Gastrocnemius medialis (tissue), 4 donors: ENCODE results near the gene OSGEP. TPM values are rescaled to one million over a fixed set of nuclear protein-coding genes. Genes with fewer than 3 reads are reported as not detected.
A peak's percentile ranks its signal among the peaks of the same experiment; 100 is the strongest.

Experiments used
- ATAC-seq, 2 donors: fragments of 150-250 bp; one replicate each; pipeline ENCODE4 v1.9.1; 2016
- DNase-seq, 2 donors: peaks; one replicate each; pipeline ENCODE4 v3.0.0-alpha.2; 2019
- H3K27ac ChIP-seq, 4 donors: fragments of 200-600 bp; sonication (generic); 1 replicate in 1 of 4; 2 replicates in 3 of 4; pipeline ENCODE4 v1.5.1; 2016 to 2018; ENCODE audit warnings: mild to moderate bottlenecking in 2 of 4, moderate library complexity in 1 of 4
- H3K27me3 ChIP-seq, 3 donors: fragments of 200-600 bp; sonication (generic) in 2 of 3; 1 replicate in 1 of 3; 2 replicates in 2 of 3; pipeline versions ENCODE4 v1.5.1 to v1.6.0; 2016 to 2019; ENCODE audit warnings: mild to moderate bottlenecking in 1 of 3, moderate library complexity in 1 of 3
- H3K36me3 ChIP-seq, 2 donors: fragments of 200-600 bp; sonication (generic) in 1 of 2; one replicate each; pipeline ENCODE4 v1.5.1; 2017 to 2018
- H3K4me1 ChIP-seq, 2 donors: fragments of 200-600 bp; sonication (generic) in 1 of 2; one replicate each; pipeline ENCODE4 v1.5.1; 2016 to 2017; ENCODE audit warnings: mild to moderate bottlenecking in 2 of 2
- H3K4me3 ChIP-seq, 4 donors: fragments of 200-600 bp; sonication (generic) in 3 of 4; 1 replicate in 1 of 4; 2 replicates in 3 of 4; pipeline ENCODE4 v1.5.1; 2016 to 2019; ENCODE audit warnings: mild to moderate bottlenecking in 2 of 4
- H3K9me3 ChIP-seq, 3 donors: fragments of 200-600 bp; sonication (generic) in 2 of 3; 1 replicate in 1 of 3; 2 replicates in 2 of 3; pipeline ENCODE4 v1.5.1; 2016 to 2019
- POLR2A ChIP-seq, 2 donors: fragments of 450-650 bp; IDR thresholded peaks; one replicate each; pipeline ENCODE4 v1.6.1; 2017; ENCODE audit warnings: antibody characterized with exemption in 2 of 2, mild to moderate bottlenecking in 2 of 2, moderate library complexity in 2 of 2
- in situ Hi-C, 4 donors: fragments of 200-750 bp; cut with MboI; loops; one replicate each; pipeline versions ENCODE4 v1.15.0 to v1.8.0; 2017; ENCODE audit warnings: low sequenced_read_pairs in 4 of 4
- intact Hi-C: fragments of 100-400 bp; cut with DNase I; formaldehyde crosslinking; loops from one replicate; pipeline ENCODE4 v1.15.1; 2023; ENCODE audit warnings: low total_unique reads
- total RNA-seq, 4 donors: library from RNA; depleted of rRNA; stranded (reverse); fragments of >200 nt; gene quantifications; one replicate each; pipeline versions ENCODE4 v1.1.0 to v1.2.3, GENCODE V29; 2016
- TF ChIP-seq, protein P1 (sequence below), 5 experiments: fragments of 450-650 bp in 3 of 5; fragments of 200-600 bp in 2 of 5; sonication (generic) in 2 of 5; IDR thresholded peaks in 4 of 5; conservative IDR thresholded peaks in 1 of 5; 1 replicate in 4 of 5; 2 replicates in 1 of 5; pipeline ENCODE4 v1.5.1; 2016 to 2019; ENCODE audit warnings: antibody characterized with exemption in 5 of 5, mild to moderate bottlenecking in 3 of 5, moderate library complexity in 3 of 5

Gene OSGEP
- total RNA-seq, 4 donors from 2014 or later: 15.8 to 21.7 (median 20.5) TPM

DNA sequence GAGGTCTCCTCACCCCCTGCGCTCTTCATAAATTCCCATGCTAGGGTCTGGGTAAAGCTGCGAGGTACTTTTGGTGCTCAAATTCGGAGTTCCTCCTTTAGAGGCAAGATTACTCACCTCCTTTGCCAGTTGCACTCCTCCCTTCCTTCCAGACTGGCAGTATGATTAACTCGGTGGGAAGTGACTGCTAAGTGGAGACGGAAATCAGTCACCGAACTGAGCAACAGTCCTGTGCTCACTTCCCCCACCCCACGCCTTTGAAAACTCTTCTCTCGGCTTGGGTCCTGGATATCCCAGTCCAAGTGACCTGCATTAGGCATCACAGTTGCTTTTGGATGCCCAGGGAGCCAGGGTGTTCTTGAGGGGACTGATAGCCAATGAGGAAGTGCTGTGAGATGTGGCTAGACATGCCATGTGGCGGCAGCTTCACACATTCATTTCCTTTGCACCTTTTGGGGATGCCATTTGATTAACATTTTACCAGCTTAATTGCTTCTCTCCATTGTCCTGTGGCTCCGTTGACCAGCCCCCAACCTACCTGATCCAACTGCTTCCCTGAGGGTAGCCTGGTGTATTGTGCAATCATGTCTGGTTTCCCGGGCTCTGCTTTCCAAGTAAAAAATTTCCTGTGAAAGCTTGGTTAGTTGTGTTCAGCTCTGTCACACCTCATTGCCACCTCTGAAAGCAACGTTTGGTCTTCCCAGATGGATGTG lies 15.4 kb upstream of the OSGEP start:
- no peak for DNase-seq
- H3K4me1 ChIP-seq: peaks cover 7 to 17% of the 10 kb centered on the region in 2 donors
- in situ Hi-C loops (loop anchor here (10.0 to 25.0 kb wide), 4 partner anchors 55 to 567 kb away; partner anchors contain the start of genes CCNB1IP1 (in 3 of the 4), PARP2 (in 3 of the 4), ANG (in 1 of the 4) and NDRG2 (in 1 of the 4)), intact Hi-C loops (loop anchor here (2.0 kb wide), 1 partner anchor 57 kb away; the partner anchor contains the start of gene TEP1)
- peak; percentile 67 to 68 for ATAC-seq
- H3K4me3 ChIP-seq: peak overlapping the region; percentile 65 to 95 (median 69)
- peaks cover 0 to 18% of the 10 kb centered on the region in 2 donors for H3K36me3 ChIP-seq
- no peaks in the 10 kb centered on the region for H3K27me3 ChIP-seq
- TF ChIP-seq, protein P1, sequence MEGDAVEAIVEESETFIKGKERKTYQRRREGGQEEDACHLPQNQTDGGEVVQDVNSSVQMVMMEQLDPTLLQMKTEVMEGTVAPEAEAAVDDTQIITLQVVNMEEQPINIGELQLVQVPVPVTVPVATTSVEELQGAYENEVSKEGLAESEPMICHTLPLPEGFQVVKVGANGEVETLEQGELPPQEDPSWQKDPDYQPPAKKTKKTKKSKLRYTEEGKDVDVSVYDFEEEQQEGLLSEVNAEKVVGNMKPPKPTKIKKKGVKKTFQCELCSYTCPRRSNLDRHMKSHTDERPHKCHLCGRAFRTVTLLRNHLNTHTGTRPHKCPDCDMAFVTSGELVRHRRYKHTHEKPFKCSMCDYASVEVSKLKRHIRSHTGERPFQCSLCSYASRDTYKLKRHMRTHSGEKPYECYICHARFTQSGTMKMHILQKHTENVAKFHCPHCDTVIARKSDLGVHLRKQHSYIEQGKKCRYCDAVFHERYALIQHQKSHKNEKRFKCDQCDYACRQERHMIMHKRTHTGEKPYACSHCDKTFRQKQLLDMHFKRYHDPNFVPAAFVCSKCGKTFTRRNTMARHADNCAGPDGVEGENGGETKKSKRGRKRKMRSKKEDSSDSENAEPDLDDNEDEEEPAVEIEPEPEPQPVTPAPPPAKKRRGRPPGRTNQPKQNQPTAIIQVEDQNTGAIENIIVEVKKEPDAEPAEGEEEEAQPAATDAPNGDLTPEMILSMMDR (IDR thresholded peaks at IDR 0.05 in 4 of 5, conservative IDR thresholded peaks at IDR 0.05 in 1 of 5): no peak
- no peak for TF ChIP-seq POLR2A (IDR thresholded peaks at IDR 0.05)
- H3K27ac ChIP-seq: peak overlapping the region; percentile 74 to 80 (median 76)
- H3K9me3 ChIP-seq: no peaks in the 10 kb centered on the region

DNA sequence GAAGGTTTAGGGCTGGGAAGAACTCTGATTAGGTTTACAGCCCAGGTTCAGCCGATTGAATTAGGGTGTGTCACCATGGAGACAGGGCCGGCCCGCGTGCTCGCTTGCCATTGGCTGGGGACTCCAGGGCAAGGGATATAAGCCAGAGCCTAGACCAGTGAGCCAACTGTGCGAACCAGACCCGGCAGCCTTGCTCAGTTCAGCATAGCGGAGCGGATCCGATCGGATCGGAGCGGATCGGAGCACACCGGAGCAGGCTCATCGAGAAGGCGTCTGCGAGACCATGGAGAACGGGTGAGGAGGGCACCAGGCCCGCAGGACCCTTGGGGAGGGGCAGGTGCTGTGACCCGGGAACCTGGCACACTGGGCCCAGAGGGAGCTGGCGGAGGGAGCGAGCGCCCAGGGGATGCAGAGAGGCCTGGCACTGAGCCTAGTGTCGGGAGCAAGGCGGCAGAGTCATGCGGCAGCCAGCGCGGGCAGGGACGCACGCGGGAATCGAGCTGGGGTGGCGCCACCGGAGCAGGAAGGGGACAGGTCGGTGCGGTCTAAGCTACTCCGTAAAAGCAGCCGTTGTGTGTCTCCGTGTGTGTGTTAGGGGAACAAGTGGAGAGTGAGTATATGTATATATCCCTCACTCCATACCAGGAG lies 14.8 kb upstream of the OSGEP start, which contains the start of gene PNP:
PNP (plus strand) TSS at position 165 of the 648 bp plus-strand sequence; CDS start at position 284, 119 bp downstream.
- peak within 1 kb of the TSS; percentile 65 to 95 (median 69) for H3K4me3 ChIP-seq
- peak; percentile 78 to 86 for ATAC-seq
- peaks cover 7 to 17% of the 10 kb centered on the region in 2 donors for H3K4me1 ChIP-seq
- H3K27ac ChIP-seq: peak within 1 kb of the TSS; percentile 74 to 80 (median 76)
- H3K36me3 ChIP-seq: peaks cover 0 to 11% of the 10 kb centered on the region in 2 donors
- no peaks in the 10 kb centered on the region for H3K27me3 ChIP-seq
- intact Hi-C loops (no loop called here), in situ Hi-C loops (loop anchor here (10.0 to 25.0 kb wide), 4 partner anchors 55 to 568 kb away; partner anchors contain the start of genes CCNB1IP1 (in 3 of the 4), PARP2 (in 3 of the 4), ANG (in 1 of the 4) and NDRG2 (in 1 of the 4))
- peak; percentile 63 to 67 for DNase-seq
- no peaks in the 10 kb centered on the region for H3K9me3 ChIP-seq
- peak; percentile 79 to 82 for TF ChIP-seq POLR2A (IDR thresholded peaks at IDR 0.05)
- TF ChIP-seq, protein P1 (IDR thresholded peaks at IDR 0.05 in 4 of 5, conservative IDR thresholded peaks at IDR 0.05 in 1 of 5): no peak

DNA sequence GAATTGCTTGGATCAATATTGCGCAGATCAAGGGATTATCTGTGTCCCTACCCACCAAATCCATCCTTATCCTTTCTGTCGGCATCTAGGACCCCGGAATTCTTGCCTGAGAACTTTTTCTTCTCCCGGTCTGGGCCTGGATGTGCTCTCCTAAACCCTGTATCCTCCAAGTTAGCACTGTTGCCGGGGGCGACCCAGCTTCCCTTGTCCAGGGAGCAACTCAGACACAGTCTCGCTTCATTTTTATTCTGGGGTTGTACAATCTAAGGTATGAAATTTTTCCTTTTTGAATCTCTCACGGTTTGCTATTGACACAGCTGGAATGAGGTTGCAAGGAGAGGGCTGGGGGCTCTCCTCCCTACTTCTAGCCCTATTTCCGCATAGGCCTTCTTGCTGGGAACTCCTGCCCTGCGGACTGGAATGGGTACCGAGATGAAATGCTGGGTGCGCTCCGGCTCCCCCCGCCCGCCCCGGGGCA lies 14.2 kb upstream of the OSGEP start:
- TF ChIP-seq, protein P1 (IDR thresholded peaks at IDR 0.05 in 4 of 5, conservative IDR thresholded peaks at IDR 0.05 in 1 of 5): no peak
- no peak for TF ChIP-seq POLR2A (IDR thresholded peaks at IDR 0.05)
- no peak for DNase-seq
- no peak for ATAC-seq
- Histone ChIP-seq H3K36me3 (peaks cover 0 to 9% of the 10 kb centered on the region in 2 donors), H3K9me3 (no peaks in the 10 kb centered on the region), H3K4me3 (peak overlapping the region; percentile 65 to 95 (median 69)), H3K4me1 (peaks cover 7 to 17% of the 10 kb centered on the region in 2 donors), H3K27ac (peak overlapping the region; percentile 74 to 80 (median 76)), H3K27me3 (no peaks in the 10 kb centered on the region)
- in situ Hi-C loops: loop anchor here (10.0 to 25.0 kb wide), 4 partner anchors 54 to 568 kb away; partner anchors contain the start of genes CCNB1IP1 (in 3 of the 4), PARP2 (in 3 of the 4), ANG (in 1 of the 4) and NDRG2 (in 1 of the 4)
- intact Hi-C loops: no loop called here
